GM21529 (cell line): ENCODE data around the gene PDLIM4.

Experiments
- ATAC-seq: cut with Tn5 transposase; IDR thresholded peaks from one replicate; pipeline ENCODE4 v1.9.1; 2021; ENCODE audit not compliant: unreplicated experiment

Gene PDLIM4

DNA sequence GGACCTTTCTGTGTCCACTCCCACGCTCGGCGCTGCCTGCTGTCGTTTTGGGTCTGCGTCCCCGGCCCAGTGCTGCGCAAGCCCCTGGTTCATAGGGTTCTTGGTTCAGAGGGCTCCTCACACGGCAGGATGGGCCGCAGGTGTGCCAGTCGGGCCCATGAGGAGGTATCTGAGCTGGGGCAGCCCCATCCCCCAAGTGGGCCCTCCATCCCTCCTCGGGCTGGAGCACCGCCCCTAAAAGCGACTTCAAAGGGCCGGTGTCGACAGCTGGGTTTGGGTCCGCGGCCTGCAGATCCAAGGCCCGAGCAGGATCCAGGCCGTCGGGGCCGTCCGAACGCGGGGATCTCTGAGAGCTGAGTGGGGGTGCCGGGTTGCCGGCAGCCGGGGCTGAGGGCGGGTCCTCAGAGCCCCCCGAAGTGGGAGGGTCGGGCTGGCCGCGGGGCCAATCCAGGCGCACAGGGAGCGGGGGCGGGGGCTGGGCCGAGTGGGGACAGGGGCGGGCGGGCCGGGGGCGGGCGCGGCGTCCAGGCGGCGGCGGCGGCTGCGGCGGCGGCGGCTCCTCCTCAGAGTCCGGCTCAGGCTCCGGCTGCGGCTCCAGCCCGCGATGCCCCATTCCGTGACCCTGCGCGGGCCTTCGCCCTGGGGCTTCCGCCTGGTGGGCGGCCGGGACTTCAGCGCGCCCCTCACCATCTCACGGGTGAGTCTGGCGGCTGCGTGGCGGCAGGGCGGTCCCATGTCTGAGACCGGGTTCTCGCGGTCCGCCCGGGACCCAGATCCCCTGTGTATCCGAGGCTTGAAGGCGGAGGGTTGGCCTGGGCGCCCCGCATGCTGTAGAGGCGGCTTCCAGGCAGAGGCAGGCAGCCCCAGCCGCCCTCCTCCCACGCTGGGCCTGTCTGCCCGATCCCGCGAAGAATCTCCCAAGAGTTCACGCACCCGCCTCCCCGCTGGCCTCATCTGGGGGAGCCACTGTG lies at the start of gene PDLIM4:
Gene PDLIM4 (plus strand): TSS at position 566 of the 971 bp plus-strand sequence. CDS start 39 bp downstream, at position 605.
- no peak for ATAC-seq

DNA sequence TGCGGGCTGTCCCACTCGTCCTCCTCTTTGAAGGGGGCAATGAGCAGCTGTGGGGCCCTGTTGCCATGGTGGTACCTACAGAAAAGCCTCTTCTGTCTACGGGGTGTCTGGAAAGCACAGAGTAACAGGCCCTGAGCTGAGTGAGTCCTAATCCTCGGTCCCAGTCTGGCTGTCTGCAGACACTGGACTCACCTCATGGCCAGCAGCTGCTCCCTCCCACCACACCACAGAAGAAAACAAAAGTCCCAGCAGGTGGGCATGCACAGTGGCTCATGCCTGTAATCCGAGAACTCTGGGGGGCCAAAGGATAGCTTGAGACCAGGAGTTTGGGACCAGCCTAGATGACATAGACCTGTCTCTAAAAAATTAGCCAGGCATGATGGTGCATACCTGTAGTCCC lies 49.7 kb upstream of the PDLIM4 start:
- ATAC-seq = no peak

GRCh38 chr5:132209131-132209530 lies 48.4 kb upstream of the PDLIM4 start:
- no peak for ATAC-seq

DNA sequence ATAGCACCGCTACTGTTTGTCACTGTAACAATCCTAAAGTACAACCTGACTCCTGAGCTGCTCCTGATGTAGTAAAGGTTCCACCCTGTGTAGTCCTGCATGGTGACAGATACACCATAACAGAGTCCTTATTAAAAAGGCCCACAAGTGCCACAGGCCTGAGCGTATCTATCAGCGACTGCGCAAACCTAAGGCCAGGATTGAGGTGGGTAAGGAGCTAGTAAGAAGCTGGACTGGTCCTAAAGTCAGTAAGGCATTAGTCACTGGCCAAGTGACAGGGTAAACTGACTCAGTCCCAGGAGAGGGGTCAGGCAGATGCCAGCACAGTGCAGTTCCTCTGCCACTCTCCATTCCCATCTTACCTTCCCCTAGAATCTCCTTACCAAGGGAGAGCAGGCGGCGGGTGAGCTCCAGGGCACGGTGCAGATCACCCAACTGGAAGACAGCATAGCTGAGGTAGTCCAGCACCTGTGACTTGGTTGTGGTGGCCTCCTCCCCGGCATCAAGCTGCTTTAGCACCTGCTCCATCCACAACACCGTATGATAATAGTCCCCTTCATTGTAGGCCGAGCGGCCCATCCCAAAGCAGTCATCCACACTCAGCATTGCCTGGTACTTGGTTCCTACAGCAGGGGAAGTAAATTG lies 47.5 kb upstream of the PDLIM4 start:
- no peak for ATAC-seq

GRCh38 chr5:132210944-132211343 lies 46.6 kb upstream of the PDLIM4 start:
- ATAC-seq = no peak

GRCh38 chr5:132211787-132212186 lies 45.7 kb upstream of the PDLIM4 start:
- no peak for ATAC-seq

GRCh38 chr5:132213666-132214065 lies 43.8 kb upstream of the PDLIM4 start:
- no peak for ATAC-seq

DNA sequence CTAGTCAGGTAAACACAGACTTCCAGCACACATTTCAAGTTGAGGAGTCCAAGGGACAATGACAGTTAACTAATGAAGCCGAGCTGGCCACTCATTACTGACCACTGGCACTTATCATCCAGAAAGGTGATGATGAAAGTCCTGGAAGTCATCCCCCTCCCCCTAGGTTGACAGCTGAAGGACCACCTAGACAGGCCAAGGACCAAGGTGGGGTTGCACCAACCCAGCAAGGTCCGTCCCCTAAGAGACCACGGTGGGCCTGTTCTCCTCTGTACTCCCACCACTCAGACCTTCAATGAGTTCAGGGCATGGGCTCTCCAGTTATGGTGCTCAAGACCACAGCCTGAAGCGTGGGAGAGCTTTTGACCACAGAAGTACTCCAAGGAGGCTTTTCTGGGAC lies 43.0 kb upstream of the PDLIM4 start:
- ATAC-seq = no peak

DNA sequence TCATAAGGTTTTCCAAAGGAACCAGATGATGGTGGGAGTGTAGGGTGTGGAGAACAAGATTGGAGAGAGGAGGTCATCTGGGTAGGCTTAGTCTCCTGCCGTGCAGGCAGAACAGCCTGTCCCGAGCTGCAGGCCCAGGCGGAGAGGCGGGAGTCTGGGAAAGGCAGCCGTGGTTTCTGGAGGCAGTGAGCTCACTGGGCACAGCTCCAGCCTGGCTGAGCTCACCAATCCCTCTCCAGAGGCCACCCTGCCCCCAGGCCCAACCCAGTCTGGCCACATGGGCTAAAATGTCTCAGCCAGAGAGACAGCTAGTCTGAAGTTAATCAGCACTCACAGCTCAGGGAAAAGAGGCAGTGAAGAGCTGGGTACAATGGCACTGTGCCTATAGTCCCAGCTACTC lies 42.2 kb upstream of the PDLIM4 start:
- ATAC-seq = no peak

DNA sequence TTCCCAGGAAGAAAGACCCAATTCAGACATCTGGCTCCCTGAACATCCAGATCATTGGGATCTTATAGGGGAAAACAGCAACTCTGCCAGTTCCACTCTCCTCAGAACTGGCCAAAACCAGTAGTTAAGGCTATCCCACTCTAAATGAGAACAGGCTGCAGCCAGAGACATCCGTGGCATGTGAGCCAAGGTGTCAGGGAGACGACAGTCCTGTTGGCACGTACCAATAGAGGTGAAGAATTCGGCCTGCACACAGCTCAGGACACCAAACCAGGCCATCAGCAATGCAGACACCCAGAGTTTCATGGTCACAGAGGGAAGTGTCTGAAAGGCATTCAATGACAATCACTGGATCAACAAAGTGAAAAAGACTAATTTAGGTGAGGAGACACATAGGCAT lies 39.2 kb upstream of the PDLIM4 start:
- ATAC-seq = no peak

DNA sequence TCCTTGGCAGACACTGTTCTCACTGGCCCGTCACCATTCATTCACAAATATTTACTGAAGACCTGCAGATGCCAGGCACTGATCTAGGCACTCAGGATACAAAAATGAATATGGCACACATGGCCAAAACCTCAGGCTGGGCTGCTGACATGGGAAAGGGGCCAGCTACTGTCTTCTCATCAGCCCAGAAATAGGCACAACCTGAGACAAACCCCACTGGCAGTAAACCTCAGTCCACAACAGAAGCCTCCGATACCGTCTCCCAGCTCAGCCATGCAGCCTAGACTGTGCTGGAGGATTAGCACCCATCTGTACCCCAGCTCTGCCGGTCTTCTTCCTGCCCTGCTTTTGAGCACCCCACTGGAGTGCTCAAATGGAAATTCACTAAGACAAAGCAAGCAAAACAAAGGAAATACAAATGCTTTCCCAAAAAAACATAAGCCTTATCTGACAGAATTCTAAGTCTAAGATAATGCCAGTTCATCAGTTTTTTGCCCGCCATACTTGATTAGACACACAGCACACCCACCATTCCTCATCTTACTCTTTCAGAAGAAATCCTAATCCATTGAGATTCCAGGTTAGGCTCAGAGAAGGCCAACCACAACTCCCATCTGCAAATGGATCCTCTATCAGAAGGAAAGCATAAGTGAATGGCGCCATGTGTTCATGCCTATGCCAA lies 38.1 kb upstream of the PDLIM4 start:
- ATAC-seq = no peak

- no peak for ATAC-seq
Observed at GRCh38 chr5:132219981-132220380, 37.5 kb upstream of the PDLIM4 start.

DNA sequence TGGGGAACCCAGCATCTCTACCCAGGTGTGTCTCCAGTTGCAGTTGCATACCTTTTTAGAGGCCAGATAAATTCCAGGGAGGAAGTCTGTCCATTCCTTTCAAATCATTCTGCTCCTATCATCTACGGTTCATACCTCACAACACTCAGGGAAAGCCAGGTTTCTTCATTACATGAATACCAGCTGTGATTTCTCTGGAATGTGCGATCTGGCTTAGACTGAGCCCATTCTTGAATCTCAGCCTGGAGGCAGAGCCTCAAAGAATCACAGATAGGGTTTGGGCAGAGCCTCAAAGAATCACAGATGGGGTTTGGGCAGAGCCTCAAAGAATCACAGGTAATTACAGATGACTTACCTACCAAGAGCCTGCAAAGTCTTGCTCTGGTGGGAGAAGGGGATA lies 37.0 kb upstream of the PDLIM4 start:
- no peak for ATAC-seq

DNA sequence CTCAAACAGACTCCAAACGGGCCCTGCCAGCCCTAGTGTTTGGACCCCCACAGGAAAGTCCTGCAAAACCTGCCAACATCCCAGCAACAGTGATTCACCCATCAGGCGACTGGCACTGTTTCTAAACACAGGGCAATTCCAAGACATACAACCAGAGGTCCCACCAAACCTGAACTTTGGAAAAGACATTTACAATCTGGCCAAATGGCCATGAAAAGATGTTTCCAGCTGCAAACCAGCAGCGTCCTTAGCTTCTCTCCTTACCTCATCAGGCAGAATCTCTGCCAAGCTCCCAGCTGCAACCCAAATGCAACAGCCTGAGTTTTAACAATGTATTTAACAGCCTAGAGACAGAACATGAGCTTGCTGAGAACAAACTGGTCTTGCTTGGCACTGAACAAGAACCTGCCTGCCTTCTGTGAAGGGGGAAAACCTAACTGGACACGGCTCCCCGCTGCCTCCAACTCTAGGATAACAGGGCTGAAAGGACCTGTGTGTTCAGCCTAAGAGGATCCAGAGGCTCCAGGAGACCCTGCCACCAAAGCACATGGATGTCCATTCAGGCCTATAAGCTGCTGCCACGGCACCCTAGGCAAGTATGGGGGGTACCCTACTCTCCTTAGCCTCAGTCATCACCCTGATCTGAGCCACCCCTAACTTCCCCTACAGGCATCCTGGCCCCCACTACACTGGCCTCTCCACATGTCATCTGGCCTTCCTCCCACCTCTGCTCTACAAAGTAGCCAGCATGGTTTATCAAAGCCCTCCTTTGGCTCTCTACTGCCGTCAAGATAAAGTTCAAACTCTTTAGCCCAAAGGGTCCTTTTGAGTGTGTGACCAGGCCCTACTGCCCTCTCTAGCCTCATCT lies 35.5 kb upstream of the PDLIM4 start:
- ATAC-seq = no peak

GRCh38 chr5:132222649-132223038 lies 34.9 kb upstream of the PDLIM4 start:
- ATAC-seq = peak; percentile 61

- ATAC-seq = no peak
Observed at GRCh38 chr5:132223861-132224260, 33.6 kb upstream of the PDLIM4 start.

DNA sequence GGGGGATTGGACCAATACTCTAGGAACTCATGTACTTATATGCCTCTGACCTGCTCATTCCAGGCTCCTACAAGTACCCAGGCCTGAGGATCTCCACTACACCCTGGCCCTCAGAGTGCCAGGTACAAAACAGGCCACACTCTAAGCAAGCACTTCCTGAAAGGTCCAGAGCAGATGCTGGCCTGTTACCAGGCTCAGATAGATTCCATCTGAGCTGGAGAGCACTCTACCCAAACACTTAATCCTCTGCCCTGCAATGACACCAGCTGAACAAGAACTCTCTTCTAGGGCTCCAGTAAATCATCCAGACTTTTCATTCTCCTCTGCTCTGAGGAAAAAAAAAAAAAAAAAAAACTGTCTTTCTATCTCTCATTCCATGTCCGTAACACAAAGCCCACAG lies 32.8 kb upstream of the PDLIM4 start:
- no peak for ATAC-seq

DNA sequence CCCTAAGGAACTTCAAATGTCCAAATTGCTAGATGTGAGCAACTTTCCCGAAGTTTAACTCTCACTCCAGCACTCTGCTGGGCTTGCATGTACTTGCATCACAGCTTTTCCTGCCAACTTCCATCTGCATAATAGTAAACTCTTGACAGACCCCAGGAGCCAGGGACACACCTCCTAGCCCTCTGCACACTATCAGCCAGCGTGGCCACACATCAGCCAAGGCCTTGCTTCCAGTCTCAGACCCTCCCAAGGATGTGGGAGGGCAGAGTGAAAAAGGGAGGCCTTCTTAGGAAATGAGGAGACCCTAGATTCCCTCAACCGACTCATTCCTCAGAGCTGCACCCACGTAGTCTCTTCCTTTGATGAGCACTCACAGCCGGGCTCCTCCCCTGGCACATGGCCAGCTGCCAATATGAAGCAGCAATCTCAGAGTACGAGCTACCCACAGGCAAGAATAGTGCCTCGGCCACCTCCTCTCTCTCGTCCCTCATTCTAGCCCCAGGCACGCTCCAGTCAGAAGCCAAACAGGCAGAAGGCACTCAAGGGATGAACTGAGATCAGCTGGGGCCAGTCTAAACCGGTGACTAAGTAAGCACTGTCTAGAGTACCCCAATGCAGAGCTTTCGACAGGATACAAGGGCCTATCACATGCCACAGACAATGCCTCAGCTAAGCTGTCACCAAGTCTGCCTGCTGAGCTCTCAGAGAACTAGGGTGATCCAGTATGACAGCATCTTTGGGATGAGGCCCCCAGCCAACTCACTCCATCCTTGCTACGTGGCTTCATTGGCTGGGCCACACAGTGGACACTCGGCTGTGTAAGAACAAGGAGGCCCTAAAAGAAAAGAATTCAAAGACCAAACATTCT lies 32.1 kb upstream of the PDLIM4 start:
- no peak for ATAC-seq

- ATAC-seq = no peak
Observed at GRCh38 chr5:132226516-132227234, 30.8 kb upstream of the PDLIM4 start.
